Embryonic facial prominence (tissue), 1 donor: ENCODE results near the gene GPR107.

ENCODE experiments used
- DNase-seq: peaks from one replicate; pipeline ENCODE4 v3.0.0-alpha.2; 2016; ENCODE audit errors: extremely low spot score

Gene GPR107

DNA sequence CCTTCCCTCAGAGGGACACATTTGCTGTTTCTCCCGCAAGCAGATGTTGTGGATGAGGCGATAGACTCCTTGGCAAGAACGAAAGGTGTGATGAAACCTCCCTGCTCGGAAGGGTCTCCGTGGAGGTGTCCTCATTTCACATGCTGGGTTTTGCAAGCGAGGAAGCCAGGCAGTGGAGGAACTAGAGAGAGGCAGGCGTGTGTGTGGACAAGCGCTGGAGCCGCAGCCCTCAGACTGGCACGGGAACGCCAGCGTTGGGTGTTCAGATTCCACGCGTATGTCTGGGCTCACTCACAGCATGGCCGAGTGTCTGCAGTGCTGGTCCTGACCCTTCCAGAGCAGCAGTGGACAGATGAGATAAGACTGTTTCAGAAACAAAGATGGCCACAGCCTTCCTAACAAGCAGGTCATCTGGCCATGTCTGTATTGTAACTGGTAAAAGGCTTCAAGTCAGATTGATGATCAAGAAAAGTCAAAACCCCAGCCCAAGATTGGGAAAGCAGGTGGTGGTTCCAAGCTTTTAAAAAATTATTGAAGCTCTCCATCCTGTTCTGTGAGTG is 83.5 kb downstream of the GPR107 start:
- no peak for DNase-seq

DNA sequence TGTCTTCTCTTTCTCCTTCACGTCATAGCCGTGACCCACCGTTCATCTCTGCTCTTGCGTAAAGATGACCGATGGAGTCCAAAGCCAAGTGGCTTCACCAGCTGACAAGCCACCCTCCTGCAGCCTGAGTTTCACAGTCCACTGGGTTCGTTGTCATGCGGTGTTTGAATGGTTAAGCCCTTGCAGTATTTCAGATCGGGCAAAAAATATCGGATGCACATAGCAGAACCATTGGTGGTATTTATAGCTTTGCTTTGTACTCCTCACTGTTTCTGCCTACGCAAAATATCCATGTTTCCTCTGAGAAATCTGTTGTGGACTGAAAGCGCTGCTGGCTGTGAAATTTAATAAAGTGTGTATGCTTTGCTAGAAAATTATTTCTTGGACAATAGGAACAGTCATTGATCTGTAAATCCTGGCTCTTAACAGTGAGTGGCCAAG is 84.0 kb downstream of the GPR107 start:
- no peak for DNase-seq

DNA sequence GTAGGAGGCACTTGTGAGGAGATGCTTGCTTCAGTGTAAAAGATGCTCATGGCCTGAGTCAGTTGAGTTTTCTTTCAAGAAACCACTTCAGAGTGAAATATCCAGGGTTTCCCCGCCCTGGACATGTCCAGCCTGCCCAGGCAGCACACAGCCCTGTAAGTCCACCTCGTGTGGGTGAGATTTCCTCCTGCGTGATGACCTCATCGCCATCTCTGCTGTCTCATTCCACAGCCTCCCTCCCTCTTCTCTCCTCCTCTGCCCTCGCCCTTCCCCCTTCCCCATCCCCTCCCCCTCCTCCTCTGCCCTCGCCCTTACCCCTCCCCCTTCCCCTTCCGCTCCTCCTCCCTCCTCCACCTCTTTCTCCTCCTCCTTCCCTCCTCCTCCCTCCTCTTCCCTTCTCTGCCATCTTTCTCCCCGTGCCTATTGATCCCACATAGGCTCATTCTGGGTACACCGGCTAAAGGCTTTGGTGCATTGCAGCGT is 84.5 kb downstream of the GPR107 start:
- no peak for DNase-seq

DNA sequence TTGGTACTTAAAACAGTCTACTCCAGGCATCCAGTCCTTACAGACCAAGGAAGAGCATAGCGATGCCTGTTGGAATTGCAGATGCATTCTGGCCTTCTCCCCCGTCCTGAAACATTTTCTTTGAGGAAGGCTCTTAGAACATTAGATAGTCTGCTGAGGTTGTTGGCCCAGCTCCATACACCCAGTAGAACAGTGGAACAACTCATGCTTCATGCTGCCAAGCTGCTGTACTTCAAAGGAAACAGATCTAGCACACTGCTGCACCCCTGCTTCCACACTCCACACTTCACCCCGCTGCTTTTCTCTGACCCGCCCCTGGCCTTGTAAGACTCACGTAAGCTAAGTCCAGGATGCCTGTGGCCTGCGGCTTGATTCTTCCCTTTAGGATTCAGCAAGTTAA is 85.1 kb downstream of the GPR107 start:
- no peak for DNase-seq

GRCh38 chr9:130139251-130139650 is 85.5 kb downstream of the GPR107 start:
- DNase-seq = no peak

GRCh38 chr9:130140706-130141105 is 87.0 kb downstream of the GPR107 start:
- DNase-seq = no peak

DNA sequence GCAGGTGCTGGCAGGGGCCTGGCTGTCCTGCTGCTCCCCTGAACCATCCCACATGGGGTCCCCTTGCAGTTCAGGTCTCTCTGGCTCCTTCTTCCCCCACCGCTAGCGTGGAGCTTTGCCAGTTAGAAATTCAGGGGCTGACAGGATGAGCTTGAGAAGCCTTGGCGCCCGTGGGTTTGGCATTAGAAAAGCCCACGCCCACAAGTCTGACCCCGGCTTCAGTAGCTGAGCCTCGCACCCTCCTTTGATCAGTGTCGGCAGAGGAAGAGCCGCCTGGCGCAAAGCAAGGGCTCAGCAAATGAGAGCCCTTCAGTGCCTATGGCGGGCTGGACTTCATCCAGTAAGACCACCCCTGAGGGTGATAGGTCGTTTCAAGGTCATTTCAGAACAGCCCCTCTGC is 88.3 kb downstream of the GPR107 start:
- no peak for DNase-seq

- no peak for DNase-seq
These were observed 88.9 kb downstream of the GPR107 start for GRCh38 chr9:130142641-130143040.

GRCh38 chr9:130143279-130143893 is 89.7 kb downstream of the GPR107 start:
- no peak for DNase-seq

DNA sequence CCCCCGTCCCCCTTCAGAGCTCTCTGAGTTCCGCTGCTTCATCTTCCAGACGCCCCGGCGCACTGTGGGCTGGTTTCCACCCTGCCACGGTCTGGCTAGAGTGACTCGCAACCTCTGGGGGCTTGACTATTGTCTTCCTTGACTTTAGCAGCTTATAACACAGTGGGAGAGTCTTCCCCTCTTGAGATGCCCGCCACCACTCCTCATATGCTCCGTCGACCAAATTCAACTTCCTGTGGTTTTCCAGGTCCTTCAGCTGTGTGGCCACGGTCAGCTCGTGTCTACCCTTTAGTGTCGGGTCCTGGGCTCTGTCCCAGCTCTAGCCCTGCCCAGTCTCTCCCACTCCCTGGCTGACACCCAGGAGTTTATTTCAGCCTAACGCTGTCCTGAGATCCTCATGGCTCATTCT is 90.3 kb downstream of the GPR107 start:
- DNase-seq = no peak

- DNase-seq = no peak
These were observed 91.0 kb downstream of the GPR107 start for GRCh38 chr9:130144703-130145102.

DNA sequence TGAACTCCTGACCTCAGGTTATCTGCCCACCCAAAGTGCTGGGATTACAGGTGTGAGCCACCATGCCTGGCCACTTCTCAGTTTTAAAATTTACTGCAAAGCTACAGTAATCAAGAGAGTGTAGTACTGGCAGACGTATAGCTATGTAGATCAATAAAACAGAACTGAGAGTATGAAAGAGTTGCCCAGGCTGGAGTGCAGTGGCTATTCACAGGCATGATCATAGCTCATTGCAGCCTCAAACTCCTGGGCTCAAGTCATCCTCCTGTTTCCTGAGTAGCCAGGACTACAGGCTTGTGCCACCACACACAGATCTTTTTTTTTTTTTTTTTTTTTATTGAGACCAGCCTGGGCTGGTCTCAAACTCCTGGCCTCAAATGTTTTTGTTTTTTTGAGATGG is 92.0 kb downstream of the GPR107 start:
- no peak for DNase-seq

DNA sequence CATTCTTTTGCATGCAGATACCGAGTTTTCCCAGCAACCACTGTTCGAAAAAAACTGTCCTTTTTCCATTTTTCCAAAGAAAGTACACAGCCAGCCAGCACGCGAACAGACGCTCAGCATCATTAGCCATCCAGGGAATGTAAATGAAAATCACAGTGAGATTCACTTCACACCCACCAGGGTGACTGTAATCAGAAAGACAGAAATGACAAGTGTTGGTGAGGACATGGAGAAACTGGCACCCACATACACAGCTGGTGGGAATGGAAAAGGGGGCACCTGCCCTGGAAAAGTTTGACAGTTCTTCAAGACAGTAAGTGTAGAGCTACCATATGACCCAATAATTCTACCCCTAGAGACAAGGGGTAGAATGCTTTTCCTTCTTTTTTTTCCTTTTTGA is 93.5 kb downstream of the GPR107 start:
- no peak for DNase-seq

DNA sequence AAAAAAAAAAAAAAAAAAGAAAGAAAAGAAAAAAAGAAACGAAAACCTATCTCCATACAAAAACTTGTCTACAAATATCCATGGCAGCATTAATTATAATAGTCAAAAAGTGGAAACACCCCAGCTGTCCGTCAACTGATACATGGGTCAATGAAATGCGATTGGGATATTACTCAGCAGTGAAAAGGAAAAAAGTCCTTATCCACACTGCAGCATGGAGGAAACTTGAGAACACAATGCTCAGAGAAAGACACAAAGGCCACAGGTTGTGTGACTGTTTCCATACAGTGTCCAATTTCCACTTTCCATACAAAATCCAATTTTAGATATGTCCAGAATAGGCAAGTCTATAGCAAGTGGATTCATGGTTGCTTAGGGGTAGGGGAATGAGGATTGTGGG is 94.2 kb downstream of the GPR107 start:
- no peak for DNase-seq

- no peak for DNase-seq
These were observed 95.3 kb downstream of the GPR107 start for GRCh38 chr9:130149031-130149430.

GRCh38 chr9:130149654-130150286 is 96.1 kb downstream of the GPR107 start:
- DNase-seq = no peak

GRCh38 chr9:130150779-130151382 is 97.2 kb downstream of the GPR107 start:
- no peak for DNase-seq

DNA sequence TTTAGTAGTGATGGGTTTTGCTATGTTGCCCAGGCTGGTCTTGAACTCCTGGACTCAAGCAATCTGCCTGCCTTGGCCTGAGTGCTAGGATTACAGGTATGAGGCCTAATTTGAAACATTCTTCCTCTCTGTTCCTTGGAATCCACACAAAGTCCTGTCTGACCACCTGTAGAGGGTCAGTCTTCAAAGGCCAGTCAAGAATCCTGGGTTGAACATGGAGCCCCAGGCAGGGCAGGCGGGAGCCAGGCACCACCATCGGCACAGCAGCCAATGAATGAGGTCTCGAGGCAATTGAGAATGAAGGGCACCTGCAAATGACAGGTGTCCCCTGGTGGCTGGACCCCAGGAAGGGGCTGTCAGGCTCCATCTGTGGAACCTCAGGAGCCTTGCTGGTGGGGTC is 101.1 kb downstream of the GPR107 start:
- DNase-seq = no peak

- no peak for DNase-seq
These were observed 101.9 kb downstream of the GPR107 start for GRCh38 chr9:130155647-130156046.

GRCh38 chr9:130156672-130157071 is 103.0 kb downstream of the GPR107 start:
- no peak for DNase-seq

- no peak for DNase-seq
These were observed 103.4 kb downstream of the GPR107 start for GRCh38 chr9:130157079-130157478.

GRCh38 chr9:130158001-130158400 is 104.3 kb downstream of the GPR107 start:
- no peak for DNase-seq

DNA sequence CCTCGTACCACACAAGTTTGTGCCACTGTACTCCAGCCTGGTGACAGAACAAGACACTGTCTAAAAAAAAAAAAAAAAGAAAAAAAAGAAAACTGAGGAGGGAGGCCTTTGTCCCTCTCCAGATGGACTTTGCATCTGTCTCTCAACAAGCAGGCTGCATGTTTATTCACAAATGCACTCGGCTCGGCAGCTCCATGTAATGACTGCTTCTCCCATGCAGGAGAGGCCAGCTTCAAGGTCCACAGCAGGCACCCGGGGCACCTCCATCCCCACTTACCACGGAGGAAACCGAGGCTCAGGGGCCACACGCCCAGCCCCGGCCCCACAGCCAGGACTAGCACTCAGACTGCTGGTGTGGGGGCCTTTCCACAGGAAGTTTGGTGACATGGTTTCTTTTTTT is 105.4 kb downstream of the GPR107 start:
- DNase-seq = no peak
